Uterus (tissue), 4 donors: Measurements from ENCODE around the gene THBS4. TPM values are rescaled to one million over a fixed set of nuclear protein-coding genes. Genes with fewer than 3 reads are reported as not detected.

Source experiments
- DNase-seq, 2 donors: peaks; one replicate each; pipeline ENCODE4 v3.0.0-alpha.2; 2019 to 2020
- H3K27ac ChIP-seq, 2 donors: fragments of 200-600 bp; sonication (generic); 1 replicate in 1 of 2; 2 replicates in 1 of 2; pipeline ENCODE4 v1.5.1; 2016 to 2018
- H3K27me3 ChIP-seq, 2 donors: fragments of 200-600 bp; sonication (generic); one replicate each; pipeline ENCODE4 v1.5.1; 2018 to 2019; ENCODE audit warnings: control low read depth in 1 of 2
- H3K36me3 ChIP-seq, 2 donors: fragments of 200-600 bp; sonication (generic); one replicate each; pipeline ENCODE4 v1.5.1; 2019; ENCODE audit warnings: control low read depth in 1 of 2
- H3K4me1 ChIP-seq, 2 donors: fragments of 200-600 bp; sonication (generic); one replicate each; pipeline ENCODE4 v1.5.1; 2018 to 2019; ENCODE audit warnings: control low read depth in 1 of 2
- H3K4me3 ChIP-seq, 2 donors: fragments of 200-600 bp; sonication (generic); 1 replicate in 1 of 2; 2 replicates in 1 of 2; pipeline ENCODE4 v1.5.1; 2018 to 2019; ENCODE audit warnings: mild to moderate bottlenecking in 1 of 2
- H3K9me3 ChIP-seq, 2 donors: fragments of 200-600 bp; sonication (generic); one replicate each; pipeline ENCODE4 v1.5.1; 2019; ENCODE audit warnings: control low read depth in 1 of 2
- CTCF ChIP-seq, 4 experiments: fragments of 200-600 bp in 2 of 4; fragments of 450-650 bp in 2 of 4; sonication (generic) in 2 of 4; IDR thresholded peaks; one replicate each; pipeline ENCODE4 v1.5.1; 2016 to 2019; ENCODE audit warnings: antibody characterized with exemption in 4 of 4, mild to moderate bottlenecking in 2 of 4, moderate library complexity in 1 of 4
- POLR2A ChIP-seq, 2 donors: fragments of 450-650 bp; IDR thresholded peaks; one replicate each; pipeline ENCODE4 v1.6.1; 2016; ENCODE audit warnings: antibody characterized with exemption in 2 of 2, mild to moderate bottlenecking in 1 of 2, moderate library complexity in 1 of 2
- intact Hi-C: fragments of 100-400 bp; cut with DNase I; formaldehyde crosslinking; loops from one replicate; pipeline ENCODE4 v1.15.1; 2023; ENCODE audit warnings: low total_unique reads
- total RNA-seq, 4 donors: library from RNA; depleted of rRNA in 3 of 4; stranded (reverse); fragments of >200 nt in 3 of 4; gene quantifications; one replicate each; pipeline versions ENCODE4 v1.1.0 to v1.2.4, GENCODE V29; 2014 to 2023
- donor health status: DM: yes; HTN: yes; CAD: no.

The THBS4 gene
- 10 to 100 TPM in 1 of 4 donors, 1 to 10 TPM in 3; 4.7 to 40.4 (median 6.0) TPM for total RNA-seq

- intact Hi-C loops: no loop called here
- H3K4me3 ChIP-seq: no peak within 1 kb of the TSS
Measured at GRCh38 chr5:80034962-80035821, at the start of gene THBS4. TSS of gene THBS4 (plus strand) at chr5:80035348. CDS start at chr5:80035538, 190 bp downstream.

GRCh38 chr5:79986260-79986659 lies 48.9 kb upstream of the THBS4 start:
- H3K9me3 ChIP-seq: no peaks in the 10 kb centered on the region
- no peaks in the 10 kb centered on the region for H3K4me1 ChIP-seq
- TF ChIP-seq POLR2A (IDR thresholded peaks at IDR 0.05): no peak
- TF ChIP-seq CTCF (IDR thresholded peaks at IDR 0.05): no peak
- no peak overlapping the region for H3K4me3 ChIP-seq
- H3K27me3 ChIP-seq: no peaks in the 10 kb centered on the region
- no peaks in the 10 kb centered on the region for H3K36me3 ChIP-seq
- no peak overlapping the region for H3K27ac ChIP-seq
- intact Hi-C loops: no loop called here
- DNase-seq: no peak

More at GRCh38 chr5:80034962-80035821, at the start of gene THBS4:
- Histone ChIP-seq H3K9me3 (no peaks in the 10 kb centered on the region), H3K36me3 (no peaks in the 10 kb centered on the region), H3K27ac (no peak within 1 kb of the TSS), H3K4me1 (no peaks in the 10 kb centered on the region), H3K27me3 (peaks cover 5 to 10% of the 10 kb centered on the region in 2 donors)
- no peak for TF ChIP-seq CTCF (IDR thresholded peaks at IDR 0.05)
- TF ChIP-seq POLR2A (IDR thresholded peaks at IDR 0.05): no peak
- DNase-seq: no peak

- TF ChIP-seq CTCF (IDR thresholded peaks at IDR 0.05) (no peak), POLR2A (IDR thresholded peaks at IDR 0.05) (no peak)
- intact Hi-C loops: no loop called here
- Histone ChIP-seq H3K4me3 (peak overlapping the region; percentile 84 to 96), H3K27ac (peak overlapping the region in 1 of 2 donors; percentile 78), H3K36me3 (no peaks in the 10 kb centered on the region), H3K27me3 (no peaks in the 10 kb centered on the region), H3K9me3 (no peaks in the 10 kb centered on the region), H3K4me1 (no peaks in the 10 kb centered on the region)
- DNase-seq: no peak
Measured at GRCh38 chr5:79990205-79990597, 44.9 kb upstream of the THBS4 start.

- H3K27me3 ChIP-seq: no peaks in the 10 kb centered on the region
- peak within 1 kb of the TSS; percentile 77 to 78 for H3K27ac ChIP-seq
- H3K4me3 ChIP-seq: peak within 1 kb of the TSS; percentile 84 to 96
- TF ChIP-seq POLR2A (IDR thresholded peaks at IDR 0.05) (peak in 1 of 2 donors; percentile 36), CTCF (IDR thresholded peaks at IDR 0.05) (no peak)
- H3K9me3 ChIP-seq: no peaks in the 10 kb centered on the region
- H3K36me3 ChIP-seq: no peaks in the 10 kb centered on the region
- DNase-seq: peak; percentile 81 to 85
- no peaks in the 10 kb centered on the region for H3K4me1 ChIP-seq
- intact Hi-C loops: no loop called here
Measured at GRCh38 chr5:79990598-79991507, 44.3 kb upstream of the THBS4 start, which contains the start of gene MTX3. TSS of gene MTX3 (minus strand) at chr5:79991262. CDS start at chr5:79991238, 24 bp downstream.
